ENCODE measurements around the gene ABCC2. TPM values are rescaled to one million over a fixed set of nuclear protein-coding genes. Genes with fewer than 3 reads are reported as not detected.
A peak's percentile ranks its signal among the peaks of the same experiment; 100 is the strongest.
"Not testable (repeated sequence)": the region's sequence is repeated elsewhere in the genome, so short reads cannot be mapped to it uniquely, and the experiment has no call there.

ABCC2 gene
- total RNA-seq, 1 donor from 2014 or later, result 1.5 TPM

GRCh38 chr10:99808270-99808669, 25.8 kb downstream of the ABCC2 start:
- DNase-seq (ENCODE audit: low spot score), result no peak

- no peak for DNase-seq (ENCODE audit: low spot score)
These were observed 27.0 kb downstream of the ABCC2 start for GRCh38 chr10:99809481-99809880.

GRCh38 chr10:99809931-99810615, 27.6 kb downstream of the ABCC2 start:
- no peak for DNase-seq (ENCODE audit: low spot score)

GRCh38 chr10:99812177-99812576, 29.7 kb downstream of the ABCC2 start:
- DNase-seq (ENCODE audit: low spot score), result no peak

- no peak for DNase-seq (ENCODE audit: low spot score)
These were observed 31.7 kb downstream of the ABCC2 start for GRCh38 chr10:99814143-99814542.

- DNase-seq (ENCODE audit: low spot score), result no peak
These were observed 33.2 kb downstream of the ABCC2 start for GRCh38 chr10:99815621-99816020.

- DNase-seq (ENCODE audit: low spot score), result no peak
These were observed 45.5 kb downstream of the ABCC2 start for GRCh38 chr10:99827936-99828335.

- DNase-seq (ENCODE audit: low spot score), result no peak
These were observed 46.0 kb downstream of the ABCC2 start for GRCh38 chr10:99828464-99828863.

- DNase-seq (ENCODE audit: low spot score), result no peak
These were observed 50.0 kb downstream of the ABCC2 start for GRCh38 chr10:99832439-99832838.

GRCh38 chr10:99834410-99834809, 52.0 kb downstream of the ABCC2 start:
- no peak for DNase-seq (ENCODE audit: low spot score)

- DNase-seq (ENCODE audit: low spot score), result no peak
These were observed 53.5 kb downstream of the ABCC2 start for GRCh38 chr10:99835947-99836346.

- no peak for DNase-seq (ENCODE audit: low spot score)
These were observed 54.3 kb downstream of the ABCC2 start for GRCh38 chr10:99836711-99837110.

GRCh38 chr10:99840859-99841258, 58.4 kb downstream of the ABCC2 start:
- not testable (repeated sequence) for DNase-seq (ENCODE audit: low spot score)

- no peak for DNase-seq (ENCODE audit: low spot score)
These were observed 59.3 kb downstream of the ABCC2 start for GRCh38 chr10:99841746-99842145.

GRCh38 chr10:99843310-99843709, 60.9 kb downstream of the ABCC2 start:
- DNase-seq (ENCODE audit: low spot score), result no peak

GRCh38 chr10:99844433-99844955, 62.1 kb downstream of the ABCC2 start:
- no peak for DNase-seq (ENCODE audit: low spot score)

- DNase-seq (ENCODE audit: low spot score), result peak; percentile 81
These were observed 63.5 kb downstream of the ABCC2 start for GRCh38 chr10:99845837-99846382.

- no peak for DNase-seq (ENCODE audit: low spot score)
These were observed 66.6 kb downstream of the ABCC2 start for GRCh38 chr10:99849057-99849456.

- no peak for DNase-seq (ENCODE audit: low spot score)
These were observed 67.1 kb downstream of the ABCC2 start for GRCh38 chr10:99849536-99849935.

- DNase-seq (ENCODE audit: low spot score), result no peak
These were observed 67.8 kb downstream of the ABCC2 start for GRCh38 chr10:99850021-99850766.

GRCh38 chr10:99850767-99851340, 68.4 kb downstream of the ABCC2 start:
- no peak for DNase-seq (ENCODE audit: low spot score)

GRCh38 chr10:99851825-99852224, 69.4 kb downstream of the ABCC2 start:
- no peak for DNase-seq (ENCODE audit: low spot score)

Measured in ureter (tissue), 1 donor.